PFSK-1 (cell line): ENCODE data around the gene CTIF.

Source experiments
- FOXP2 ChIP-seq: optimal IDR thresholded peaks from 2 replicates; pipeline ENCODE3; 2011; ENCODE audit warnings: borderline replicate concordance, control low read depth, inconsistent platforms; ENCODE audit not compliant: insufficient read depth; ENCODE audit errors: extremely low read length, extremely low read depth
- POLR2AphosphoS5 ChIP-seq: IDR thresholded peaks from 2 replicates; pipeline ENCODE4 v1.6.1; 2012; ENCODE audit warnings: low read depth, mild to moderate bottlenecking, control low read depth, low read length, moderate library complexity
- SIN3A ChIP-seq: IDR thresholded peaks from 2 replicates; pipeline ENCODE4 v1.6.1; 2012; ENCODE audit warnings: mild to moderate bottlenecking, low read length, moderate library complexity, borderline replicate concordance; ENCODE audit not compliant: insufficient read depth
- TAF1 ChIP-seq: IDR thresholded peaks from 2 replicates; pipeline ENCODE4 v1.6.1; 2012; ENCODE audit warnings: low read length, control low read depth, borderline replicate concordance; ENCODE audit not compliant: insufficient read depth
- TF ChIP-seq, protein P1 (sequence below), 2 experiments: IDR thresholded peaks; 2 replicates each; pipeline versions ENCODE4 v1.6.1 to v1.8.0; 2011 to 2012; ENCODE audit warnings: low read depth in 2 of 2, low read length in 2 of 2, control low read depth in 1 of 2, inconsistent platforms in 1 of 2, mild to moderate bottlenecking in 1 of 2, moderate library complexity in 1 of 2; ENCODE audit not compliant: insufficient read depth in 1 of 2

GRCh38 chr18:48546396-48546795, 7.6 kb downstream of the CTIF start:
- TF ChIP-seq, protein P1, sequence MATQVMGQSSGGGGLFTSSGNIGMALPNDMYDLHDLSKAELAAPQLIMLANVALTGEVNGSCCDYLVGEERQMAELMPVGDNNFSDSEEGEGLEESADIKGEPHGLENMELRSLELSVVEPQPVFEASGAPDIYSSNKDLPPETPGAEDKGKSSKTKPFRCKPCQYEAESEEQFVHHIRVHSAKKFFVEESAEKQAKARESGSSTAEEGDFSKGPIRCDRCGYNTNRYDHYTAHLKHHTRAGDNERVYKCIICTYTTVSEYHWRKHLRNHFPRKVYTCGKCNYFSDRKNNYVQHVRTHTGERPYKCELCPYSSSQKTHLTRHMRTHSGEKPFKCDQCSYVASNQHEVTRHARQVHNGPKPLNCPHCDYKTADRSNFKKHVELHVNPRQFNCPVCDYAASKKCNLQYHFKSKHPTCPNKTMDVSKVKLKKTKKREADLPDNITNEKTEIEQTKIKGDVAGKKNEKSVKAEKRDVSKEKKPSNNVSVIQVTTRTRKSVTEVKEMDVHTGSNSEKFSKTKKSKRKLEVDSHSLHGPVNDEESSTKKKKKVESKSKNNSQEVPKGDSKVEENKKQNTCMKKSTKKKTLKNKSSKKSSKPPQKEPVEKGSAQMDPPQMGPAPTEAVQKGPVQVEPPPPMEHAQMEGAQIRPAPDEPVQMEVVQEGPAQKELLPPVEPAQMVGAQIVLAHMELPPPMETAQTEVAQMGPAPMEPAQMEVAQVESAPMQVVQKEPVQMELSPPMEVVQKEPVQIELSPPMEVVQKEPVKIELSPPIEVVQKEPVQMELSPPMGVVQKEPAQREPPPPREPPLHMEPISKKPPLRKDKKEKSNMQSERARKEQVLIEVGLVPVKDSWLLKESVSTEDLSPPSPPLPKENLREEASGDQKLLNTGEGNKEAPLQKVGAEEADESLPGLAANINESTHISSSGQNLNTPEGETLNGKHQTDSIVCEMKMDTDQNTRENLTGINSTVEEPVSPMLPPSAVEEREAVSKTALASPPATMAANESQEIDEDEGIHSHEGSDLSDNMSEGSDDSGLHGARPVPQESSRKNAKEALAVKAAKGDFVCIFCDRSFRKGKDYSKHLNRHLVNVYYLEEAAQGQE (IDR thresholded peaks at IDR 0.05; ENCODE audit: insufficient read depth in 1 of 2, low read depth in 2 of 2, low read length in 2 of 2): no peak
- no peak for TF ChIP-seq FOXP2
- TF ChIP-seq TAF1: no peak
- no peak for TF ChIP-seq POLR2AphosphoS5
- no peak for TF ChIP-seq SIN3A
